ENCODE measurements around the gene RNU1-1.
"Not testable (repeated sequence)": the region's sequence is repeated elsewhere in the genome, so short reads cannot be mapped to it uniquely, and the experiment has no call there.

RNU1-1 gene

DNA sequence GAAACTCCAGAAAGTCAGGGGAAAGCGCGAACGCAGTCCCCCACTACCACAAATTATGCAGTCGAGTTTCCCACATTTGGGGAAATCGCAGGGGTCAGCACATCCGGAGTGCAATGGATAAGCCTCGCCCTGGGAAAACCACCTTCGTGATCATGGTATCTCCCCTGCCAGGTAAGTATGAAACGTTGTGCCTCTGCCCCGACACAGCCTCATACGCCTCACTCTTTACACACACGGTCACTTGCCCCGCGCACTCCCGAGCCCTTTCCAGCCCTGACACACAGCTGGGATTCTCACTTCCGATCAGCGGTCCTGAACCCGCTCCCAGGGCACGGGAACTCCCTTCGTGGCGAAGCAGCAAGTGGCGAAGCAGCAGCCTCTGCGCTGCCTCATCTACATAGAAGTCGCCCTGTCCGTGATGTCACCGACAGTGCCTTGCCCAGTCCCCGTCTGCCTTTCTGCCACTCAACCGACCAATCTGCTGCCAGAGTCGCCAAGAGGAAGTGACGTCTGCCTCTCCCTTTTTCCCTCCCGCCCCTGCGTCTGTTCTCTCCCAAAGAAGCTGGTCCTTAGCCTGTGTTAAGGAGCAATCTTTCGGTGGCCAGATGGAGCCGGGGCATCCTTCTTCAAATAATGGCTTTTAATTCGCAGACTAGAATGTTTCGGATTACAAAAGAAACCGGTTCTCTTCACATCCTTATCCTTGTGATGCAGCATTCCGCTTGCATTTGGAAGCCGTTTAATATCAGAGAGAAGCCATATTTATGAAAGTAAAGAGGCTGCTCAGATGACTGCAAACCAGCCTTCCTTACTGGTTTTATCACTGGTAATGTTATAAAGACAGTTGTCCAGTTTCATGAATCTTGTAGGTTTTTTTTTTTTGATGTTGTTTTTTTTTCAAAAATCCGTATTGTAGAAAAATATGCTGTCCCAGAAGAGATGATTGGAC, at the start of gene RNU1-1:
TSS of gene RNU1-1 (minus strand) at position 179 of the 949 bp plus-strand sequence.
- peak; percentile 73 for DNase-seq (ENCODE audit: low read depth)
- peak within 1 kb of the TSS; percentile 48 for H3K4me3 ChIP-seq (ENCODE audit: low read length)

DNA sequence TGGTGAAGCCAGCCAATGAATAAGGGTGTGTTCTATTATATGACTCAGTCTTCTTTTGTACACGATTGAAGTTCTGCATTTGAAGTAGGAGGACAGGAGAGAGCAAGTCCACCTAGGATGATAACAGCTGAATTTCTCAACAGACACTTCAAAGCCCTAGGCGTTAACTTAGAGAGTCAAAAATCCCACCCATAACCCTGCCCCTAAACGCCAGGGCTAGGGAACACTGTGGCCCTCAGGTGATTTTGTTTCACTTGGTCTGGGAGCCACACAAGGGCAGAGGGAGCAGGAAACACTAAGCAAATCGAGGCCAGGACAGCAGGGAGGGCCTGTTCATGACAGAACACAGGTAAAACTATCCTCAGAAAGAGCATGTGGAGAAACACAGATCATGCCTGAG, 47.0 kb upstream of the RNU1-1 start:
- not testable (repeated sequence) for H3K4me3 ChIP-seq (ENCODE audit: low read length); DNase-seq (ENCODE audit: low read depth)

DNA sequence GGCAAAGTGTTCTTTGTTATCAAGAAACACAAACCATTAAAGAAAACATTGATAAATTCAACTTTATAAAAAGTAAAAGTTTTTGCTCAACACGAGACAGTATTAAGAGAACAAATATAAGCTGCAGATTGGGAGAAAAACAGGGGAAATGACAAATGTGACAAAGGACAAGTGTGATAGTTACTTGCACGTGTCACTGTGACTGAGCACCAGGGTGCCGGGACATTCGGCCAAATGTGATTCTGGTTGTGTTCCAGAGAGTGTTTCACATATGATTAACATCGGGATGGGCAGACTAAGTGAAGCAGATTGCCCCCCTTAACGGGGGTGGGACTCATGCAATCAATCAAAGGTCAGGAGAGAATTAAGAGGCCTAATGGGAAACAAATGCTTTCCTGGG, 46.4 kb upstream of the RNU1-1 start:
- not testable (repeated sequence) for H3K4me3 ChIP-seq (ENCODE audit: low read length); DNase-seq (ENCODE audit: low read depth)

DNA sequence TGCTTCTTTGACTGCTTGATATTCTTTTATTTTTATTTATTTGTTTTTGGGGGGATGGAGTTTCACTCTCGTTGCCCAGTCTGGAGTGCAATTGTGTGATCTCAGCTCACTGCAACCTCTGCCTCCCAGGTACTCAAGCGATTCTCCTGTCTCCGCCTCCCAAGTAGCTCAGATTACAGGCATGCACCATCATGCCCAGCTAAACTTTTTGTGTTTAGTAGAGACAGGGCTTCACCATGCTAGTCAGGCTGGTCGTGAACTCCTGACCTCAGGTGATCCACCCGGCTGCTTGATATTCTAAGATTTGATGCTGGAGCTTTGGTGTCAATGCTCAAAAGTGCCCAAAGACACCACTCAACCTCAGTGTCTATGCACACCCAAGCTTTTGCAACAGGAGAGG, 45.6 kb upstream of the RNU1-1 start:
- not testable (repeated sequence) for DNase-seq (ENCODE audit: low read depth); H3K4me3 ChIP-seq (ENCODE audit: low read length)

DNA sequence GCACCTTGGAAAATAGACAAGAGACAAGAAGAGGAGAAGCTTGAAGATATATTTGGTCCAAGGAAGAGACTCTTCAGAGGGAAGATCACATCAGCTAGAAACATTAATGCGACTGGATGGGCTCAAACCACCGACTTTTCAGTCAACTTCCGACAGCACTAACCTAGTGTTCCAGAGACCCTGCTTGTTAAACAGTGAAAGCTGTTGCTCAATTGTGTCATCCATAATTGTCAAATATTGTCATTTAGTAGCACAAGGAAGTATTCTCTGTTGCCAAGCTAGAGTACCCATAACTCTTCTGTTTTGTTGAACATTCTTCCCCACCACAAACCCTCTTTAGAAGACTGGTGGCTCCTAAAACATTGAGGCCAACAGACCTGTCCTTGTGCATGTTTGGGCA, 42.9 kb upstream of the RNU1-1 start:
- H3K4me3 ChIP-seq (ENCODE audit: low read length); DNase-seq (ENCODE audit: low read depth): not testable (repeated sequence)

DNA sequence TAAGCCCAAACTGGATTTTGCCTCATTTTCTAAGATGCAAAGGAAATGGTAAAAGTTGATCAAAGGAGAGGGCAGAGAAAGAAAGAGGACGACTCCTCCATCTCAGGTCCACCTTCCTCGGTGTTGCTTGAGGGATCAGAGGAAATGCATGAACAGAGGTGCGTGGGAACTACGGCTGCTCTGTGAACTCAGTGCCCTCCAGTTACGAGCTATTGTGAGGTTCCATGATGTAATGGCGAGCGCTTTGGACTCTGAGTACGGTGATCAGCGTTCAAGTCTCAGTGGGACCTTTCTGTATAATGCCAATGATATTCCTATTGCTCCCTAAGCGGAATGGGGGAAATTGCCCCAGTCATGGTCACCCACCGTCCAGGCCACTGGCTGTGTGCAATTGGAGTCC, 39.2 kb upstream of the RNU1-1 start:
- not testable (repeated sequence) for H3K4me3 ChIP-seq (ENCODE audit: low read length); DNase-seq (ENCODE audit: low read depth)

DNA sequence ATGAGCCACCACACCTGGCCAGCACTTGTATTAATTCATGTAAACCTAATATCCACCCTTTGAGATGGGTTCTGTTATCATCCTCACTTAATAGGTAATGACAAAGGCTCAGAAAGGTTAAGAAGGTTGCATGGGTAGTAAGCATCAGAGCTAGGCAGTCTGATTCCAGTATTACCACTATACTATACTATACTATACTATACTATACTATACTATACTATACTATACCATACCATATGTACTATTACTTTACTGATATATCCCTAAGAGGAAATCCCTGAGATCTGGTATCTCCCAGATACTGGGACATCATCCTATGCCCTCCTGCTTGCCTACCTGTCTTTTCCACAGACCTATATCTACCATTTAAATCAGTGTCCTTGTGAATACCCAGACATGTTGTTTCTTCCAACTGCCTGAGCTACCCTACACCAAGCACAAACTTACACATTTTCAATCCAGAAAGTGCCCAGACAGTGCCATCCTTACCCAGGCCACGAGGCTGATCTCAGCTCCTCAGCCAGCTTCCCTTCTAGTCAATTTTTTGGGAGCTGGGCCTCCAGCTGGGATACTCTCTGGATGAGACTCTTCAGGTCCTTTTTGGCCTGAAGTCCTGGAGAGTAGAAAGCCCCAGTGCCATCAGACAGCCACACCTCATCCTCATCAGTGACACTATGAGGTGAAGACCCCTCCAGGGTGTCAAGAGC, 36.3 kb upstream of the RNU1-1 start:
- not testable (repeated sequence) for H3K4me3 ChIP-seq (ENCODE audit: low read length); DNase-seq (ENCODE audit: low read depth)

DNA sequence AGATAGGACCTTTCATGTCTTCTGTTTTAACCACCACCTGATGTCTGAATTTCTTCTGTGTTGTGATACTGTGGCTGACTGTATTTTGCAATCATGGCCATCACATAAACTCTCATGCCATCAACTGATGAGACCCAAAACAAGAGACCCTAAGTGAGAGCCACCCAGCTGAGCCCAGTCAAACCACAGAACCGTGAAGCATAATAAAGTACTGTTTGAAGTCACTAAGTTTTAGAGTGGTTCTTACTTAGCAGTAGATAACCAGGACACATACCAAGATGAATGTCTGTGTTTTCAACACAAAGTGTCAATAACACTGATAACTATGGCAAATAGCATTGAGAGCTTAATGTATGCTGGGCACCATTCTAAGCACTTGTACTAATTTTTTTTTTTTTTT, 35.5 kb upstream of the RNU1-1 start:
- DNase-seq (ENCODE audit: low read depth); H3K4me3 ChIP-seq (ENCODE audit: low read length): not testable (repeated sequence)

DNA sequence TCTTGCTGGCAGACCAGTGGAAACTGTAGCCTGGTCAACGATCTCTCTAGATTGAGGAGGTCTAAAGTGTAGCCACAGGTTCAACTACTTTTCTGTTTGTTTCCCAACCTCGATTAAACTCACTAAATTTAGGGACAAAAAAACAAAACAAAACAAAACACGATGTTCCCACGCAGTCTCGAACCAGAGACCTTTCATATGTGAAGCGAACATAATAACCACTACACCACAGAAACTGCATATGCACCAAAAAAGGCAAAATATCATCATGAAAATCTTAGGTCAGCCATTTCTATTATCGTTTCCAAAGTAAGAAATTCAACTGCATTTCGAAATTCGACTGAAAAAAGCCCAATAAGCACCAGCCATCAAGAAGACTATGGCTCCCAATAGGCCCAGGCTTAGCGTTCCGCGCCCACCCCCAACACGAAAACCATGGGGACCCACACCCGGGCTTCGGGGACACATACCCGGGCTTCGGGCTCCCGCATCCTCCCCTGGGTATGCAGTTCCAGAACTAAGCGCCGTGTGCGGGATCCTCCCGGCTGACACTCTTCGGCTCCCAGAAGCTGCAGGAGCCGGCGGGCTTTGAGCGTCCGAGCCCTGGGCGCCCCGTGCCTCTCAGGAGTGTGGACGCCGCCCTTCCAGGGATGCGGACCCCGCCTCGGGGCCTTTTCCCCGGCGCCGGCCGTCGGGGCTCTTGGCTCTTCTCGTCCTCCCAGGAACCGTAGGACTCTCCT, 33.6 kb upstream of the RNU1-1 start:
- DNase-seq (ENCODE audit: low read depth); H3K4me3 ChIP-seq (ENCODE audit: low read length): not testable (repeated sequence)

DNA sequence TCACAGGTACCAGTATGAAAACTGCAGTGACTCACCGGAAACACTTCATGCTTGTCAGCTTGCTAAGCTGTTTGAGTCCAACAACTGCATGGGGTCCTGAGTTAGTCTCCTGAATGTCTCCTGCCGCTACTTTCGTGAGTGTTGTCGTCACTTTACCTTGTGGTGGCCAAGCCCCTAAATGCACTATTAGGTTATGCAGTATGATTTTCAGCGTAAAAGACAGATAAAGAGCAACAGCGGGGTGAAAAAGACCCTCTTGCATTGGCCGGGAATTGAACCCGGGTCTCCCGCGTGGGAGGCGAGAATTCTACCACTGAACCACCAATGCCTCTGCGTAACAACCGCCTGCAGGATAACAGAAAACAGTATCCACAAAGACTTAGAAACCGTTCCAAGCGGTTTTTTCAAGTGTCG, 31.6 kb upstream of the RNU1-1 start:
- DNase-seq (ENCODE audit: low read depth); H3K4me3 ChIP-seq (ENCODE audit: low read length): not testable (repeated sequence)

DNA sequence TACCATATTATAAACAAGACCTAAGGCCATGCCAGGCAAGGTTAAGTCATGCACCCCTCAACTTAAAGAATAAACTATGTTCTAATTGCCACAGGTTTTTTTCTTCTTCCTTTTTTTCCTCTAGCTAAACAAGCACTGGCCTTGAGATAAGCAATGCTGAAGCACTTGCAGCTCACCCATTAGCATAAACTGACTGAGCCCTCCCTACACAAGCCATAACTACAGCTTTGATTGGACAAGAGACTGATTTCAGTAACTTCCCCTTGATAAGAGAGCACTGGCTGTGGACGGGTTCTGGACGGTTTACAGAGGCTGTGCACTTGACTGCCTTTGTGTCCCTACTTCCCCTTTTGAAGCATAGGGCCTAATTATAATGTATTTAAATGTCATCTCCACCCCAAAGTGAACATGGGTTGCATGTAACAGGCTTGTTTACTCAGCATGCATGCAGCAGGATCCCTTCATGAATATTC, 26.4 kb upstream of the RNU1-1 start:
- H3K4me3 ChIP-seq (ENCODE audit: low read length); DNase-seq (ENCODE audit: low read depth): not testable (repeated sequence)

DNA sequence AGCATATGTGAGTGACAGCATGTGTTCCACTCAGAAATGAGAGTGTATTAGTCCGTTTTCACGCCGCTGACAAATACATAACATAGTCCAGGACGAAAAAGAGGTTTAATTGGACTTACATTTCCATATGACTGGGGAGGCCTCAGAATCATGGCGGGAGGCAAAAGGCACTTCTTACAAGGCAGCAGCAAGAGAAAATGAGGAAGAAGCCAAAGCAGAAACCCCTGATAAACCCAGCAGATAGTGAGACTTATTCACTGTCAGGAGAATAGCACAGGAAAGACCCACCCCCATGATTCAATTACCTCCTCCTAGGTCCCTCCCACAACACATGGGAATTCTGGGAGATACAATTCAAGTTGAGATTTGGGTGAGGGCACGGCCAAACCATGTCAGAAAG, 23.4 kb upstream of the RNU1-1 start:
- not testable (repeated sequence) for H3K4me3 ChIP-seq (ENCODE audit: low read length); DNase-seq (ENCODE audit: low read depth)

DNA sequence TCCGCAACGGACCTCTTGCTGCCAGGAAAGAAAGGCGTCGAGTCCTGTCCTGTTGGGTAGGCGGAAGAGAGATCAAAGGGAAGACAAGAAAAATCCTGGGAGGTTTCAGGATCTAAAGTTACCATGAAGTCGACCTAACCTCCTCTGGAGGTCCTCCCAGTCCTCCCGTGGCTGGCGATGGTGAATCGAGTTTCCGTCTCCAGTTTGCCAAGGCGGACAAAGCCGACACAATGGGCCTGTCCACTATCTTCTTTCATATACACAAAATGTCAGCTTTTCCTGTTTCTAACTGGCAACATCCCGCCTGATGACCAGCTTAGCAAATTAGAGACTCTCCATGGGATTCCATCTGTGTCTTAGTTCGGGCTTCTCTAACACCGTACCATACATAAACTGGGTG, 22.7 kb upstream of the RNU1-1 start:
- not testable (repeated sequence) for H3K4me3 ChIP-seq (ENCODE audit: low read length); DNase-seq (ENCODE audit: low read depth)

DNA sequence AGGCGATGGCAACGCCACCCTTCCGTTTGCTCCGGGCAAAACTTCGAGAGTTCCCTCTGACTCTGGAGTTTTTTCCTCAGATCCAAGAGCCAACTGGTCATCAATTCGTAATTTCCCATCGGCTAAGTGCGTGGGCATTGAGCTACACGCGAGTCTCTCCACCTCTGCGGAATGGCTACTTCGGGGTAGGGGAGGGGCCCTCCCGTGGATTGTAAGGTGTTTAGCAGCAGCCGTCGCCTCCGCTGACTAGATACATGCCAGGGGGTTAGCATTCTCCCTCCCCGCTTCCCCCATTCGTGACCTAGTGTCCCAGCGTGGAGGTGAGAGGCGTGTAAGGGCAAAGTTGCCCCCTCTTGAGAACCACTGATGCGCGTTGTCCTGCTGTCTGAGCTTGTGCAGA, 21.8 kb upstream of the RNU1-1 start:
- not testable (repeated sequence) for DNase-seq (ENCODE audit: low read depth); H3K4me3 ChIP-seq (ENCODE audit: low read length)

DNA sequence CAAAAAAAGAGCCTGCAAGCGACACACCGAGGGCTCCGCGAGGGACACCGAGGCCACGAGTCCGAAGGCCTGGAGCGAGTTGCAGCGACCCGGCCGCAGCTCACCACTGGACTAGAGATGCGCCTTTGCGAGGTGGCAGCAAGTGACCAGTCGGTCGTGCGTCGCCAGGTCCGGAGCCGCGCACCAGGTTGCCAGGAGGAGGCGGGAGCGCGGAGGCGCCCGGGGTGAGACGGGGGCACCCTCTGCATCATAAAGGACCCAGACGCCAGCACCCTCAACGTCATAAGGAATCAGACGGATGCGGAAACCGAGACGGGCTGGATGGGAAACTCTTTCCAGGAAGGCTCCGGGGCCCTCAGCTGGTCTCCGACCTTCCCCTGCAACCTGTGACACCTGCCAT, 21.4 kb upstream of the RNU1-1 start:
- H3K4me3 ChIP-seq (ENCODE audit: low read length); DNase-seq (ENCODE audit: low read depth): not testable (repeated sequence)

DNA sequence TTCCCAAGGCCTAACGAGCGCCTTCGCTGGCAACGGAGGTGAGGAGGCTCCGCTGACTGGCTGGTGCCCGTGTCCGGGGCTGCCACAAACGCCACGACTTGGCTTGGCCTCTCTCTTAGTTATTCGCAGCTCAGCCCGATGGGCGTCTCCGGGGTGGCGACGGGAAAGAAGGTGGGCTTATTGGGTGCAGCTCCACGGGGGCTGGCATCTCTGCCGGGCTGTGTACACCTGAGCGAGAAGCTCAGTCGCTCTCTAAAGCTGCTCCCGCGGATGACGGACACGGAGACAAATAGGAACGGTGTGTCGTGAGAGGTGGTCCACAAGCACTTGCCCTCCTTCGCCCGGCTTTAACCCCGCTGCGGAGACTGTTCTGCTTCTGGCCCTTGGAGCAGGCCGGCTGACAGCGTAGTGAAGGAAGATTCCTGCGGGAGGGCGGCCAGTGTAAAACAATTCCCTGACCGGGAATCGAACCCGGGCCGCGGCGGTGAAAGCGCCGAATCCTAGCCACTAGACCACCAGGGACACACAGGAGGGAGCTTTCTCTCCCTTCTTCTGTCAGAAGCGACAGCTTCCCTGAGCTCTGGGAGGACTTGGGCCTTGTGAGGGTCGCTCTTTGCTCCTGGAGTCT, 20.9 kb upstream of the RNU1-1 start:
- not testable (repeated sequence) for H3K4me3 ChIP-seq (ENCODE audit: low read length)
- DNase-seq (ENCODE audit: low read depth), result peak; percentile 54

DNA sequence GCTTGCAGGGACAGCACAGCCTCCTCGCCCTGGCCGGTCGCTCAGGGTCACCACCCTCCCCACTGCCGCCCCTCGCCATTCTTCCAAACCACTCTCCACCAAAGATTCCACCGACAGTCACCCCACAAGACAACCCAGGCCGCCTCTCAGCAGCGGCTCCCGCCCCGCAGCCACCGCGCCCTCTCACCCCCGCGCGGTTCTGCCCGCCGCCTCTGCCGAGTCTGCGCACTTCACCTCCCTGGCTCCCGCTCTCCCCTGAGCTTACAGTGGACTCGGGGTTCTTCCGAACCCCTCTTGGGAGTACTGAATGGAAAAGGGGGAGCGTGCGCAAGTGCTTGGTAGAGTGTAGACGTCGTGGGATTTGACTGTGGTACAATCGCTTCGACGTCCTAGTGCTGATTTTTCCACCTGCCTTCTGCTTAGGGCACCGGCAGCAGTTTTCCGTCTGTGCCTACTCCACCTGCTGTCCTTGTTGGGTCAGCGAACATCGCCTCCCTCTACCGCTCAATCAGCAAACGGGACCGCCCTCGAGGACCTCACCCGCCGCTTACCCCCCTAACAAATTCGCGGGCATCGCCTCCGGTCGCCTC, 20.2 kb upstream of the RNU1-1 start:
- not testable (repeated sequence) for H3K4me3 ChIP-seq (ENCODE audit: low read length)

DNA sequence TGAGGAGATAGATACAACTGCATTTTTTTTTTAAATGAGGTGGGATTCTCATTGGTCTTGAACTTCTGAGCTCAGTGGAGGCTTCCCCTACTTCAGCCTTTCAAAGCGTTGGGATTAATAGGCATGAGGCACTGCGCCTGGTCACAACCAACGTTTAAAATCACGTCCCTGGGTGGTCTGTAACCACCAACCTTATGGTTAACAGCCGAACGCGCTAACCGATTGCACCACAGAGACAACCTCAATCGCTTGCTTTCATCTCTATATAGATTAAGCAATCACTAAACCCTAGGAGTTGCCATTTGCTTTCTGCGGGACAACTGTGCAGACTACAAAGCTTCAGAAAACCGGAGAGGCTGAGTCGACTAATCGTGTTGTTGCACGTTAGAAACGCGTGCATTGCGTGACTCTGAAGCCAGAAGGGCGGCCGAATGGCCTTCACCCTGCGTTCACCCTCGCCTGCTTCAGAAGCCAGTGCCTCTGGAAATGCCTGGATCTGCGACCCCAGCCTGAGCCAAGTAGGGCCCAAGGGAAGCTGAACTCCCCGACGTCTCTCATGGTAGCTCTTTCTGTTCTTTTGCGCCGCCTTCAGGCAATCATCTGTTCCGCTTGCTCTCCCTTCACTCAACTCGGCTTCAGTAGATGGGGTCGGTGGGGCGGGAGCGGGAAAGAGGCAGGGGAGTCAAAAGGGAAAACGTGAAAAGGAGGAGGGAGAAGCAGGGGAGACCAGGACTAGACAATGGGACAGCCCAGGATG, 18.3 kb upstream of the RNU1-1 start:
- not testable (repeated sequence) for H3K4me3 ChIP-seq (ENCODE audit: low read length); DNase-seq (ENCODE audit: low read depth)

More for the DNA sequence above, 20.2 kb upstream of the RNU1-1 start:
- DNase-seq (ENCODE audit: low read depth), result not testable (repeated sequence)
